ENCODE results near the gene CEP120. TPM values are rescaled to one million over a fixed set of nuclear protein-coding genes. Genes with fewer than 3 reads are reported as not detected.

CEP120 gene
- total RNA-seq, 1 donor from 2014 or later, result 23.0 TPM

- Mint-ChIP-seq H3K36me3 (peaks cover 31% of the 10 kb centered on the region), H3K4me3 (no peak overlapping the region), H3K4me1 (no peaks in the 10 kb centered on the region), H3K9me3 (no peaks in the 10 kb centered on the region), H3K27me3 (ENCODE audit: low read depth) (no peaks in the 10 kb centered on the region), H3K27ac (no peak overlapping the region)
- no peak for DNase-seq (ENCODE audit: low spot score in 2 of 2, unreplicated experiment in 2 of 2)
- TF ChIP-seq CTCF (IDR thresholded peaks at IDR 0.05; ENCODE audit: unreplicated experiment), result no peak
Observed at GRCh38 chr5:123398058-123398733, 25.0 kb downstream of the CEP120 start.

GRCh38 chr5:123397538-123397937 lies 25.7 kb downstream of the CEP120 start:
- H3K9me3 Mint-ChIP-seq, result no peaks in the 10 kb centered on the region
- H3K4me3 Mint-ChIP-seq, result no peak overlapping the region
- H3K27me3 Mint-ChIP-seq (ENCODE audit: low read depth), result no peaks in the 10 kb centered on the region
- H3K4me1 Mint-ChIP-seq, result no peaks in the 10 kb centered on the region
- H3K36me3 Mint-ChIP-seq, result peaks cover 31% of the 10 kb centered on the region
- H3K27ac Mint-ChIP-seq, result no peak overlapping the region
- no peak for DNase-seq (ENCODE audit: low spot score in 2 of 2, unreplicated experiment in 2 of 2)
- TF ChIP-seq CTCF (IDR thresholded peaks at IDR 0.05; ENCODE audit: unreplicated experiment), result no peak

GRCh38 chr5:123391009-123391408 lies 32.2 kb downstream of the CEP120 start:
- no peak overlapping the region for H3K27ac Mint-ChIP-seq
- no peaks in the 10 kb centered on the region for H3K4me1 Mint-ChIP-seq
- no peaks in the 10 kb centered on the region for H3K9me3 Mint-ChIP-seq
- DNase-seq (ENCODE audit: low spot score in 2 of 2, unreplicated experiment in 2 of 2), result no peak
- no peak for TF ChIP-seq CTCF (IDR thresholded peaks at IDR 0.05; ENCODE audit: unreplicated experiment)
- peaks cover 26% of the 10 kb centered on the region for H3K36me3 Mint-ChIP-seq
- no peaks in the 10 kb centered on the region for H3K27me3 Mint-ChIP-seq (ENCODE audit: low read depth)
- H3K4me3 Mint-ChIP-seq, result no peak overlapping the region

GRCh38 chr5:123389794-123390193 lies 33.4 kb downstream of the CEP120 start:
- Mint-ChIP-seq H3K9me3 (no peaks in the 10 kb centered on the region), H3K4me1 (no peaks in the 10 kb centered on the region), H3K4me3 (no peak overlapping the region), H3K27me3 (ENCODE audit: low read depth) (no peaks in the 10 kb centered on the region), H3K27ac (no peak overlapping the region), H3K36me3 (peaks cover 31% of the 10 kb centered on the region)
- no peak for TF ChIP-seq CTCF (IDR thresholded peaks at IDR 0.05; ENCODE audit: unreplicated experiment)
- no peak for DNase-seq (ENCODE audit: low spot score in 2 of 2, unreplicated experiment in 2 of 2)

GRCh38 chr5:123387313-123387712 lies 35.9 kb downstream of the CEP120 start:
- Mint-ChIP-seq H3K36me3 (peaks cover 30% of the 10 kb centered on the region), H3K27me3 (ENCODE audit: low read depth) (no peaks in the 10 kb centered on the region), H3K4me3 (no peak overlapping the region), H3K4me1 (no peaks in the 10 kb centered on the region), H3K27ac (no peak overlapping the region), H3K9me3 (no peaks in the 10 kb centered on the region)
- no peak for TF ChIP-seq CTCF (IDR thresholded peaks at IDR 0.05; ENCODE audit: unreplicated experiment)
- no peak for DNase-seq (ENCODE audit: low spot score in 2 of 2, unreplicated experiment in 2 of 2)
